ENCODE measurements around the gene NDC1. TPM values are rescaled to one million over a fixed set of nuclear protein-coding genes. Genes with fewer than 3 reads are reported as not detected.

Gene NDC1
- total and polyA plus RNA-seq, 2 of the 4 experiments (the other 2 are of a cell fraction): 11.8 to 33.9 TPM

DNA sequence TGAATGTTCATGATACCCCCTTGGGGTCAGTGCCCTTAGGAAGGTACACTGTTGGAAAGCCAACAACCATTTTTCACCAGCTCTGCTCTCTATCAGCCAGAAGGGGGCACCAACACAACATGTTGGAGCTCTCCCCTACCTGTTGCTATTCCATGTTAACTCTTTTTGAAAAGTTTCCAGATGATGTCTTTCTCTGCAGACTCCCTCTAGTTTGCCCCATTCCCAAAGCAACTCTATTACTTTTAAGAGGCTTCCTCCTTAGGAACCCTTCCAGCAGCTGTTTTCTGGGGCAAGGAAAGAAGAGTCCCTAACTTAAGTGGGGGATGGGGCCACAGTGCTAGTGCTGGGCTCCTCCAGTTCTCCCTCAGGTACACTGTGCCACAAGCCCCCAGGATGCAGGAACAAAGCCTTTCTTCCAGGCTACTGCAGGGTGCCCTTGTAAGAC lies 22.9 kb upstream of the NDC1 start:
- Histone ChIP-seq H3K14ac (replicated peaks; ENCODE audit: low read depth, low read length) (no peak overlapping the region), H3K18ac (ENCODE audit: low read depth, low read length) (no peak overlapping the region), H4K8ac (ENCODE audit: low read depth in 2 of 2, low read length in 2 of 2) (no peak overlapping the region), H2AK5ac (ENCODE audit: low read depth, low read length) (no peak overlapping the region), H3K9me3 (ENCODE audit: control insufficient read depth, insufficient read depth, low read length) (no peaks in the 10 kb centered on the region), H3K27ac (ENCODE audit: insufficient read depth, low read length) (no peak overlapping the region), H4K20me1 (ENCODE audit: insufficient read depth, low read length) (no peaks in the 10 kb centered on the region), H3K79me1 (ENCODE audit: low read depth in 1 of 2, low read length in 2 of 2) (no peaks in the 10 kb centered on the region), H3K9ac (ENCODE audit: low read depth, low read length) (no peak overlapping the region), H2AFZ (replicated peaks; ENCODE audit: low read length, poor library complexity) (no peak overlapping the region), H2BK120ac (ENCODE audit: low read depth, low read length) (no peak overlapping the region), H3K36me3 (ENCODE audit: control insufficient read depth, insufficient read depth, low read length) (peaks cover 20% of the 10 kb centered on the region), H2BK15ac (ENCODE audit: low read depth, low read length) (no peak overlapping the region), H3K56ac (ENCODE audit: extremely low read depth, insufficient read depth, low read length) (no peak overlapping the region), H4K91ac (ENCODE audit: insufficient read depth, low read depth, low read length) (no peak overlapping the region), H2BK20ac (ENCODE audit: low read depth, low read length) (no peak overlapping the region), H2AK9ac (replicated peaks; ENCODE audit: low read depth, low read length, poor library complexity) (no peak overlapping the region), H2BK5ac (ENCODE audit: low read depth, low read length, poor library complexity, severe bottlenecking) (no peak overlapping the region), H3K27me3 (ENCODE audit: control insufficient read depth, insufficient read depth, low read length) (no peaks in the 10 kb centered on the region), H4K5ac (ENCODE audit: low read depth, low read length) (no peak overlapping the region), H3K23ac (ENCODE audit: low read depth, low read length) (no peak overlapping the region), H3K4me1 (ENCODE audit: control insufficient read depth, insufficient read depth, low read length) (no peaks in the 10 kb centered on the region), H3K4me2 (ENCODE audit: low read depth, low read length) (no peak overlapping the region), H3K4ac (ENCODE audit: low read depth, low read length) (no peak overlapping the region), H3K9me1 (ENCODE audit: insufficient read depth, low read length) (0 out of 2 replicates have a peak, but pooled peaks cover 5% of the 10 kb centered on the region), H3K4me3 (ENCODE audit: insufficient read depth, low read depth, low read length) (no peak overlapping the region)
- intact Hi-C loops (cut with micrococcal nuclease): loop anchor here (2.0 to 10.0 kb wide), 4 partner anchors 86 to 628 kb away; partner anchors contain the start of genes IFT25, LRRC42, SSBP3 and TCEANC2
- peak; percentile 61 for DNase-seq
- in situ Hi-C loops (cut with MboI; ENCODE audit: low sequenced_read_pairs): loop anchor here (25.0 kb wide), 4 partner anchors 201 to 926 kb away; partner anchors contain the start of genes CYB5RL, MRPL37, TCEANC2 and TMEM59
- CTCF ChIA-PET: interaction anchor here (0.6 to 2.1 kb wide), 12 partner anchors 10 to 358 kb away, joined by 3 to 11 read pairs (median 3); no protein-coding TSS in a partner anchor
- POLR2A ChIA-PET (ENCODE audit: unreplicated experiment): no interaction called here
- peak; percentile 87 for ATAC-seq (ENCODE audit: low read depth)
- dilution Hi-C loops (cut with HindIII; ENCODE audit: low sequenced_read_pairs, unreplicated experiment): no loop called here
- BruUV-seq (replicated peaks): no TSS peak
- TF ChIP-seq SMC3 (IDR thresholded peaks at IDR 0.05; ENCODE audit: low read depth, low read length) (peak; percentile 70), RAD21 (IDR thresholded peaks at IDR 0.05; ENCODE audit: low read length) (peak; percentile 80), CEBPB (IDR thresholded peaks at IDR 0.05; ENCODE audit: low read depth, low read length) (no peak)
- TF ChIP-seq, protein P1, sequence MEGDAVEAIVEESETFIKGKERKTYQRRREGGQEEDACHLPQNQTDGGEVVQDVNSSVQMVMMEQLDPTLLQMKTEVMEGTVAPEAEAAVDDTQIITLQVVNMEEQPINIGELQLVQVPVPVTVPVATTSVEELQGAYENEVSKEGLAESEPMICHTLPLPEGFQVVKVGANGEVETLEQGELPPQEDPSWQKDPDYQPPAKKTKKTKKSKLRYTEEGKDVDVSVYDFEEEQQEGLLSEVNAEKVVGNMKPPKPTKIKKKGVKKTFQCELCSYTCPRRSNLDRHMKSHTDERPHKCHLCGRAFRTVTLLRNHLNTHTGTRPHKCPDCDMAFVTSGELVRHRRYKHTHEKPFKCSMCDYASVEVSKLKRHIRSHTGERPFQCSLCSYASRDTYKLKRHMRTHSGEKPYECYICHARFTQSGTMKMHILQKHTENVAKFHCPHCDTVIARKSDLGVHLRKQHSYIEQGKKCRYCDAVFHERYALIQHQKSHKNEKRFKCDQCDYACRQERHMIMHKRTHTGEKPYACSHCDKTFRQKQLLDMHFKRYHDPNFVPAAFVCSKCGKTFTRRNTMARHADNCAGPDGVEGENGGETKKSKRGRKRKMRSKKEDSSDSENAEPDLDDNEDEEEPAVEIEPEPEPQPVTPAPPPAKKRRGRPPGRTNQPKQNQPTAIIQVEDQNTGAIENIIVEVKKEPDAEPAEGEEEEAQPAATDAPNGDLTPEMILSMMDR (conservative IDR thresholded peaks at IDR 0.05; ENCODE audit: low read depth, low read length): peak; percentile 81

Data from IMR-90 (cell line).